Right lobe of liver (tissue), 4 donors: ENCODE results near the gene MLIP.

ENCODE experiments used
- CTCF ChIP-seq, 4 donors: fragments of 200-600 bp in 3 of 4; fragments of 450-650 bp in 1 of 4; IDR thresholded peaks; one replicate each; pipeline versions ENCODE4 v1.5.1 to v1.8.0; 2016 to 2022; ENCODE audit warnings: antibody characterized with exemption in 4 of 4, mild to moderate bottlenecking in 2 of 4
- POLR2A ChIP-seq: fragments of 450-650 bp; IDR thresholded peaks from one replicate; pipeline ENCODE4 v1.6.1; 2017; ENCODE audit warnings: antibody characterized with exemption, mild to moderate bottlenecking
- donor health status: DM: no; HTN: no; CAD: no.
- donor health status: DM: no; HTN: no; CAD: no.
- donor health status: DM: no; HTN: yes; CAD: no.

- TF ChIP-seq CTCF (IDR thresholded peaks at IDR 0.05) (no peak), POLR2A (no peak)
These were observed 25.7 kb upstream of the MLIP start for GRCh38 chr6:54085541-54085940.
